Measurements from ENCODE around the gene AKAP13.
"Not testable (repeated sequence)": the region's sequence is repeated elsewhere in the genome, so short reads cannot be mapped to it uniquely, and the experiment has no call there.

Gene AKAP13

GRCh38 chr15:85337425-85338074, 42.9 kb upstream of the AKAP13 start:
- no peaks in the 10 kb centered on the region for H3K4me1 ChIP-seq

DNA sequence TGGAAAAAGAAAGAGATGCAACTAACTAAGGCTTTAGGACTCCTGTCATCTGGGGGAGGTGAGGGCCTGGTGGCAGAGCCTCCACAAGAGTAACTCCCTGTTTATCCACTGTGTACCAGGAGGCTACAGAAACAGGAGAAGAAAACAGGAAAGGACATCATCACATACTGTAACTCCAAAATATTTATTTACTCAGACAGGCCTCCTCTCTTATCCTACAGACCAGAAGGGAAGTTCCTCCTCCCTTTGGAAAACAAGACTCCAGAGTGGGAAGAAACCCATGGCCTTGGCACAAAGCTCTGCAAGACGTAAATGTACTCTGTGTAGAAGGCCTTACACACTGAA, 40.1 kb upstream of the AKAP13 start:
- Histone ChIP-seq H3K27me3 (ENCODE audit: control insufficient read depth, insufficient read depth, low read length) (no peaks in the 10 kb centered on the region), H3K9me3 (ENCODE audit: control insufficient read depth, low read length) (no peaks in the 10 kb centered on the region), H3K36me3 (ENCODE audit: control insufficient read depth, insufficient read depth, low read length) (no peaks in the 10 kb centered on the region), H3K79me2 (no peaks in the 10 kb centered on the region), H3K4me2 (ENCODE audit: low read length) (no peak overlapping the region), H3K9ac (no peak overlapping the region), H3K4me1 (no peaks in the 10 kb centered on the region), H3K4me3 (ENCODE audit: low read depth, low read length) (no peak overlapping the region), H3K27ac (no peak overlapping the region), H2AFZ (no peak overlapping the region)
- no peak for TF ChIP-seq CTCF (IDR thresholded peaks at IDR 0.05)

More at GRCh38 chr15:85337425-85338074, 42.9 kb upstream of the AKAP13 start:
- no peak overlapping the region for H2AFZ ChIP-seq
- no peaks in the 10 kb centered on the region for H3K9me3 ChIP-seq (ENCODE audit: control insufficient read depth, low read length)
- H3K36me3 ChIP-seq (ENCODE audit: control insufficient read depth, insufficient read depth, low read length), result no peaks in the 10 kb centered on the region
- no peak for TF ChIP-seq CTCF (IDR thresholded peaks at IDR 0.05)
- no peak overlapping the region for H3K4me3 ChIP-seq (ENCODE audit: low read depth, low read length)
- H3K79me2 ChIP-seq, result no peaks in the 10 kb centered on the region
- no peak overlapping the region for H3K27ac ChIP-seq
- H3K4me2 ChIP-seq (ENCODE audit: low read length), result no peak overlapping the region
- H3K9ac ChIP-seq, result no peak overlapping the region
- H3K27me3 ChIP-seq (ENCODE audit: control insufficient read depth, insufficient read depth, low read length), result no peaks in the 10 kb centered on the region

- Histone ChIP-seq H3K9me3 (ENCODE audit: control insufficient read depth, low read length) (no peaks in the 10 kb centered on the region), H3K79me2 (no peaks in the 10 kb centered on the region), H2AFZ (no peak overlapping the region), H3K4me1 (no peaks in the 10 kb centered on the region), H3K4me3 (ENCODE audit: low read depth, low read length) (no peak overlapping the region), H3K36me3 (ENCODE audit: control insufficient read depth, insufficient read depth, low read length) (no peaks in the 10 kb centered on the region), H3K9ac (no peak overlapping the region), H3K27me3 (ENCODE audit: control insufficient read depth, insufficient read depth, low read length) (no peaks in the 10 kb centered on the region), H3K27ac (no peak overlapping the region), H3K4me2 (ENCODE audit: low read length) (no peak overlapping the region)
- no peak for TF ChIP-seq CTCF (IDR thresholded peaks at IDR 0.05)
These were observed 39.6 kb upstream of the AKAP13 start for GRCh38 chr15:85340852-85341251.

- H3K79me2 ChIP-seq; H3K9me3 ChIP-seq (ENCODE audit: control insufficient read depth, low read length); H3K9ac ChIP-seq; H2AFZ ChIP-seq; H3K27me3 ChIP-seq (ENCODE audit: control insufficient read depth, insufficient read depth, low read length); H3K4me2 ChIP-seq (ENCODE audit: low read length); H3K4me3 ChIP-seq (ENCODE audit: low read depth, low read length); H3K4me1 ChIP-seq; H3K36me3 ChIP-seq (ENCODE audit: control insufficient read depth, insufficient read depth, low read length); H3K27ac ChIP-seq: not testable (repeated sequence)
These were observed 38.2 kb upstream of the AKAP13 start for GRCh38 chr15:85342163-85342562.

- not testable (repeated sequence) for H3K4me1 ChIP-seq; H3K4me3 ChIP-seq (ENCODE audit: low read depth, low read length); H3K27me3 ChIP-seq (ENCODE audit: control insufficient read depth, insufficient read depth, low read length); H3K9ac ChIP-seq; H3K27ac ChIP-seq; H3K9me3 ChIP-seq (ENCODE audit: control insufficient read depth, low read length); H3K79me2 ChIP-seq; H3K4me2 ChIP-seq (ENCODE audit: low read length); H2AFZ ChIP-seq; H3K36me3 ChIP-seq (ENCODE audit: control insufficient read depth, insufficient read depth, low read length)
These were observed 37.0 kb upstream of the AKAP13 start for GRCh38 chr15:85343443-85343842.

DNA sequence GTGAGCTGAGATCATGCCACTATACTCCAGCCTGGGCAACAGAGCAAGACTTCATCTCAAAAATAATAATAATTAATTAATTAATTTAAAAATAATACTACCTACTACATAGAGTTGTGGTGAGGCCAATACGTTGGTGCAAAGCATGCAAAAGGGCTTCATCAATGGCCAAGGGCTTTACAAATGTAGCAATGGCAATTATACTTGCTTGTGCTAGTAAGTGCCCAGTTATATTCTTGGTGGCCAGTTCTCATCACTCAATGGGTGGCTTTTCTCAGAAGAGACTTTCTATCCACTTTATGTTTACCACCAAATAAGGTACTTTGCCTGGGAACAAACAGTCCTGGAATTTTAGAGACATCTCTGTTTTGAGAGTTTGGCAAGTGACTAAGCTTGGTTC, 36.2 kb upstream of the AKAP13 start:
- H3K4me3 ChIP-seq (ENCODE audit: low read depth, low read length); H3K36me3 ChIP-seq (ENCODE audit: control insufficient read depth, insufficient read depth, low read length); H3K79me2 ChIP-seq; H3K27ac ChIP-seq; H3K4me1 ChIP-seq; H3K27me3 ChIP-seq (ENCODE audit: control insufficient read depth, insufficient read depth, low read length); H3K4me2 ChIP-seq (ENCODE audit: low read length); H3K9me3 ChIP-seq (ENCODE audit: control insufficient read depth, low read length); H3K9ac ChIP-seq; H2AFZ ChIP-seq: not testable (repeated sequence)

GRCh38 chr15:85344653-85345114, 35.7 kb upstream of the AKAP13 start:
- not testable (repeated sequence) for H3K4me1 ChIP-seq; H3K27me3 ChIP-seq (ENCODE audit: control insufficient read depth, insufficient read depth, low read length); H2AFZ ChIP-seq; H3K9ac ChIP-seq; H3K79me2 ChIP-seq; H3K4me2 ChIP-seq (ENCODE audit: low read length); H3K27ac ChIP-seq; H3K9me3 ChIP-seq (ENCODE audit: control insufficient read depth, low read length); H3K36me3 ChIP-seq (ENCODE audit: control insufficient read depth, insufficient read depth, low read length); H3K4me3 ChIP-seq (ENCODE audit: low read depth, low read length)

DNA sequence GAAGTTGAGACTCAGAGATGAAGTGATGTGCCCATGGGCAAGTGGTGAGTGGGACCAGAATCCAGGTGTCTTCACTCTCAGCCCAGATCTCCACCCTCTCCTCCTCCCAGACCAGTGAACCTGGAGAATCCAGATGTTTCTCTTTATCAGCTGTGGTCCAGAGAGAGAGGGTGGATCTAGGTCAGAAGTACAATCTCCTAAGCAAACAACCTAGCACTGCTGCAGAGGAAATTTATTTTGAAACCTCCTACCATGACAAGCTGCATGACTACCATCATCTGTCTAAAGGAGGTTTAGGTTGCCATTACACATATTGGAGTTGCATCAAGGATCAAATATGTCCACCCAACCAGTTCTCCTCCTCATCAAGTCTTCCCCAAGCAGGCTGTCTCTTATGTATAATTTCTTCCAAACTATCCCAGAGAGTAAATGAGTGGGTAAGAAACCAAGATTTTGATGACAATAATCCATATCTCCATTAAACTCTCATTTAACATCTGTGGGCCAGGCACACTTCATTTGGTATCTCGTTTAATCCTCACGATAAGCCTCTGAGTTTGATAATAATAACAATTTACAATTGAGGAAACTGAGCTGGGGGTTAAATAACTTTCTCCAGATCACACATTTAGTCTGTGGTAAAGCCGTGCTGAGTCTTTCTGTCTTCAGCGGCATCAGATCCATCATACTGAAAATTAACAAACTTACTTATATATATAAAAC, 35.0 kb upstream of the AKAP13 start:
- not testable (repeated sequence) for H3K9ac ChIP-seq; H3K27me3 ChIP-seq (ENCODE audit: control insufficient read depth, insufficient read depth, low read length); H3K27ac ChIP-seq

More for the DNA sequence above, 35.0 kb upstream of the AKAP13 start:
- H2AFZ ChIP-seq; H3K9me3 ChIP-seq (ENCODE audit: control insufficient read depth, low read length); H3K4me2 ChIP-seq (ENCODE audit: low read length); H3K4me1 ChIP-seq; H3K4me3 ChIP-seq (ENCODE audit: low read depth, low read length); H3K36me3 ChIP-seq (ENCODE audit: control insufficient read depth, insufficient read depth, low read length); H3K79me2 ChIP-seq: not testable (repeated sequence)

All from parathyroid adenoma (tissue), 2 donors.